CD4-positive, alpha-beta T cell (primary cell): ENCODE measurements around the gene SYPL2. TPM values are rescaled to one million over a fixed set of nuclear protein-coding genes. Genes with fewer than 3 reads are reported as not detected.

Experiments
- ATAC-seq: fragments of 200-7000 bp; cut with Tn5 transposase; one replicate; pipeline ENCODE4 v1.10.0; 2022; ENCODE audit warnings: mild to moderate bottlenecking; ENCODE audit not compliant: poor library complexity
- CTCF ChIA-PET: fragments of 350-600 bp; sonication (Branson Sonifier 250); formaldehyde crosslinking; loops from one replicate; lab custom pipeline; 2021; ENCODE audit warnings: antibody characterized with exemption, inconsistent platforms; lab: Charles Lee
- POLR2A ChIA-PET: fragments of 350-600 bp; sonication (Branson Sonifier 250); formaldehyde crosslinking; loops from one replicate; lab custom pipeline; 2021; ENCODE audit warnings: antibody characterized with exemption, inconsistent platforms; lab: Charles Lee
- DNase-seq, 14 experiments: peaks; one replicate each; pipeline ENCODE4 v3.0.0-alpha.2; 2013 to 2020; ENCODE audit warnings: mixed read lengths in 2 of 14
- H3K27ac ChIP-seq, 2 donors: one replicate each; pipeline versions ENCODE4 v1.5.1 to v1.7.0; 2013; ENCODE audit warnings: low read length in 2 of 2, low read depth in 1 of 2, mild to moderate bottlenecking in 1 of 2
- H3K27me3 ChIP-seq, 2 experiments: 1 replicate in 1 of 2; 2 replicates in 1 of 2; pipeline versions ENCODE4 v1.6.1 to v1.7.0; 2013; ENCODE audit warnings: low read length in 2 of 2, control low read depth in 1 of 2, mild to moderate bottlenecking in 1 of 2, moderate library complexity in 1 of 2; ENCODE audit not compliant: insufficient read depth in 2 of 2, control insufficient read depth in 1 of 2
- H3K36me3 ChIP-seq: one replicate; pipeline ENCODE4 v1.6.1; 2013; ENCODE audit warnings: low read length, control low read depth; ENCODE audit not compliant: insufficient read depth
- H3K4me1 ChIP-seq: one replicate; pipeline ENCODE4 v1.6.1; 2013; ENCODE audit warnings: low read length, control low read depth; ENCODE audit not compliant: insufficient read depth
- H3K4me3 ChIP-seq: one replicate; pipeline ENCODE4 v1.5.1; 2013; ENCODE audit warnings: mild to moderate bottlenecking, low read length, moderate library complexity
- H3K9me3 ChIP-seq, 2 experiments: 1 replicate in 1 of 2; 2 replicates in 1 of 2; pipeline versions ENCODE4 v1.6.1 to v1.7.0; 2013; ENCODE audit warnings: low read length in 2 of 2, mild to moderate bottlenecking in 2 of 2, control low read depth in 1 of 2, moderate library complexity in 1 of 2; ENCODE audit not compliant: control insufficient read depth in 1 of 2, insufficient read depth in 1 of 2
- H3K27ac Mint-ChIP-seq: one replicate; pipeline ENCODE4 v1.8.0; 2020; ENCODE audit warnings: mixed read lengths
- H3K27me3 Mint-ChIP-seq: one replicate; pipeline ENCODE4 v1.8.0; 2021; ENCODE audit warnings: mixed read lengths
- H3K36me3 Mint-ChIP-seq: one replicate; pipeline ENCODE4 v1.8.0; 2021; ENCODE audit warnings: low read depth, mixed read lengths
- H3K4me1 Mint-ChIP-seq: one replicate; pipeline ENCODE4 v1.8.0; 2021; ENCODE audit warnings: low read depth, mixed read lengths
- H3K4me3 Mint-ChIP-seq: one replicate; pipeline ENCODE4 v1.8.0; 2020; ENCODE audit warnings: mild to moderate bottlenecking, mixed read lengths
- H3K9me3 Mint-ChIP-seq: one replicate; pipeline ENCODE4 v1.8.0; 2020; ENCODE audit warnings: mixed read lengths
- intact Hi-C, 2 experiments: fragments of 100-400 bp; cut with DNase I in 1 of 2; cut with micrococcal nuclease in 1 of 2; formaldehyde crosslinking; loops; one replicate each; pipeline versions ENCODE4 v1.15.1 to v1.9.0; 2023 to 2025; cut with DNase I, micrococcal nuclease
- total RNA-seq, 174 experiments: library from RNA in 2 of 174; stranded (reverse) in 2 of 174; gene quantifications; one replicate each; pipeline ENCODE4 v1.2.3 and lab custom pipeline; 2021 to 2026
- TF ChIP-seq, protein P1 (sequence below): fragments of 200-600 bp; IDR thresholded peaks from one replicate; pipeline ENCODE4 v1.8.0; 2022; ENCODE audit warnings: antibody characterized with exemption, mild to moderate bottlenecking

Gene SYPL2
- total RNA-seq, 2 experiments from 2014 or later: not detected

DNA sequence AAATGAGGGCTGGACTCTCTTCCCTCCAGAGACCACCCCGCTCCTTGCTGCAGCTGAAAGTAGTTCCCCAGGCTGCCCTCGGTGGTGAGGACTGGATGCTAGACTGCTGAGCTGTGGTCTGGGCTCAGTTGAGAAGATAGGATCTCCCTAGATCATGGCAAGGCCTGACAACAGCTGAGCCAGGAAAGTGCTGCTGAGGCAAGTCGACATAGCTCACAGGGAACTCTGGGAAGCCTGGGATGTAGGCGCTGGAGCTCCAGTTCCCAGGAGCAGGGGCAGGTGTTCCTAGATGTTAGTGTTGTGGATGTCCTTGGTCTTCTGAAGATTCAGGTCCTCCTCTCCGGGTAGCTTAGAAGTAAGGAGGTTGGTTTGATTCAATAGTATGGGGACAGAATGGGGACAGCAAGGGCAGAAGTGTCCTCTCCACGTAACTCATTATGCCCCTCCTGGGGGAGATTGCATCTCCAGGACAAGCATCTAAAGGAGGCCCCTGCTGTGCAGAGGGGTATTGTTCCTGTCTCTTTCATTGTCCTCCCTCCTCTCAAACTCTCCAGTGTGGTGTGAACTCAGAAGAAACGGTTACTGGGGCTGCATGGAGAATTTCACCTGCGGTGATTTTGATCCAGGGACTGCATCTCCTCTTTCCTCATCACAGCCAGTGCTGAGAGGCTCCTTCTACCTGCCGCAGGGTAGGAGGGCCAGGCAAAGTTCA lies 31.3 kb downstream of the SYPL2 start:
- ChIA-PET POLR2A (interaction anchor here (0.7 to 22.6 kb wide), 5 partner anchors 12 to 283 kb away, joined by 3 to 318 read pairs (median 7); partner anchors contain the start of genes AMIGO1 and ATXN7L2), CTCF (interaction anchor here (3.0 to 24.2 kb wide), 2 partner anchors 12 to 33 kb away, joined by 20 to 474 read pairs; partner anchors contain the start of gene AMIGO1)
- no peak for DNase-seq
- peak overlapping the region; percentile 95 for H3K27ac Mint-ChIP-seq
- Histone ChIP-seq H3K4me3 (no peak overlapping the region), H3K27me3 (no peaks in the 10 kb centered on the region), H3K9me3 (no peaks in the 10 kb centered on the region), H3K4me1 (peaks cover 93% of the 10 kb centered on the region), H3K27ac (peak overlapping the region; percentile 2 to 49), H3K36me3 (peaks cover 51% of the 10 kb centered on the region)
- peaks cover 84% of the 10 kb centered on the region for H3K4me1 Mint-ChIP-seq
- TF ChIP-seq, protein P1, sequence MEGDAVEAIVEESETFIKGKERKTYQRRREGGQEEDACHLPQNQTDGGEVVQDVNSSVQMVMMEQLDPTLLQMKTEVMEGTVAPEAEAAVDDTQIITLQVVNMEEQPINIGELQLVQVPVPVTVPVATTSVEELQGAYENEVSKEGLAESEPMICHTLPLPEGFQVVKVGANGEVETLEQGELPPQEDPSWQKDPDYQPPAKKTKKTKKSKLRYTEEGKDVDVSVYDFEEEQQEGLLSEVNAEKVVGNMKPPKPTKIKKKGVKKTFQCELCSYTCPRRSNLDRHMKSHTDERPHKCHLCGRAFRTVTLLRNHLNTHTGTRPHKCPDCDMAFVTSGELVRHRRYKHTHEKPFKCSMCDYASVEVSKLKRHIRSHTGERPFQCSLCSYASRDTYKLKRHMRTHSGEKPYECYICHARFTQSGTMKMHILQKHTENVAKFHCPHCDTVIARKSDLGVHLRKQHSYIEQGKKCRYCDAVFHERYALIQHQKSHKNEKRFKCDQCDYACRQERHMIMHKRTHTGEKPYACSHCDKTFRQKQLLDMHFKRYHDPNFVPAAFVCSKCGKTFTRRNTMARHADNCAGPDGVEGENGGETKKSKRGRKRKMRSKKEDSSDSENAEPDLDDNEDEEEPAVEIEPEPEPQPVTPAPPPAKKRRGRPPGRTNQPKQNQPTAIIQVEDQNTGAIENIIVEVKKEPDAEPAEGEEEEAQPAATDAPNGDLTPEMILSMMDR: no peak
- H3K9me3 Mint-ChIP-seq: no peaks in the 10 kb centered on the region
- intact Hi-C loops: no loop called here
- peak overlapping the region; percentile 63 for H3K4me3 Mint-ChIP-seq
- H3K27me3 Mint-ChIP-seq: no peaks in the 10 kb centered on the region
- no peak for ATAC-seq
- H3K36me3 Mint-ChIP-seq: peaks cover 63% of the 10 kb centered on the region

DNA sequence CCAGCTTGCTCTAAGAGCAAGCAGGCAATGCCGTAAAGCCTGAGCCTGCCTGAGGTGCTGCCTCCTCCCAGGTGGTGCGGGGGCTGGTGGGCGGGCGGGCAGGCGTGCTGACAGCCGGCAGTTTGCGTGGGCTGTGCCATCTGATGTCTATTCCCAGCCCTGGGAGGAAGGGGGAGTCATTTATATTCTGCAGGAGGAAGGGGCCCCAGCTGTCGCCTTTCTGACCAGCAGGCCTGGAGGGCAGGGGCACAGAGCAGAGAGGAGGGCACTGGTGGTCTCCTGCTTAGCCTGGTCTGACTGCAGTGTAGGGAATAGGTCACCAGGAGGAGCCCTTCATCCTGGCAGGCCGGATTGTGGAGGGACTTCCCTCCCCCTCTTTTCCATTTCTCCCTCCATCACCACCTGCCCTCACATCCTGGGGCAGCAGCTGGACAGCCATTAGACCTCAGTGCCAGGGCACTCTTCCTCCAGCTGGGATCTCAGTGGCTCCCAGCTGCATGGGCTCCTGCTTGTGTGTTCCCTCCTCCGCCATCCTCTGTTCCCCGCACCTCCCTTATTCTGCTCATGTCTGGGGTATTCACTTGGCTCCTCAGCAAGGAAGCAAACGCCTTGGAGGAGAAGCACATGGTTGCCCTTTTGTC lies 31.9 kb downstream of the SYPL2 start:
- H3K9me3 ChIP-seq: no peaks in the 10 kb centered on the region
- H3K27ac Mint-ChIP-seq: peak overlapping the region; percentile 95
- ChIA-PET CTCF (interaction anchor here (0.7 to 24.2 kb wide), 6 partner anchors 8 to 100 kb away, joined by 3 to 474 read pairs (median 6); partner anchors contain the start of gene AMIGO1), POLR2A (interaction anchor here (0.9 to 22.6 kb wide), 4 partner anchors 11 to 142 kb away, joined by 3 to 318 read pairs (median 26); partner anchors contain the start of genes AMIGO1 and ATXN7L2)
- ATAC-seq (no peak), DNase-seq (peak in 7 of 14 experiments; percentile 20 to 62 (median 36))
- peaks cover 68% of the 10 kb centered on the region for H3K36me3 Mint-ChIP-seq
- H3K27me3 ChIP-seq: no peaks in the 10 kb centered on the region
- peaks cover 91% of the 10 kb centered on the region for H3K4me1 Mint-ChIP-seq
- TF ChIP-seq, protein P1: peak; percentile 66
- H3K9me3 Mint-ChIP-seq: no peaks in the 10 kb centered on the region
- H3K36me3 ChIP-seq: peaks cover 51% of the 10 kb centered on the region
- H3K4me1 ChIP-seq: peaks cover 98% of the 10 kb centered on the region
- H3K27me3 Mint-ChIP-seq: no peaks in the 10 kb centered on the region
- peak overlapping the region; percentile 63 for H3K4me3 Mint-ChIP-seq
- H3K4me3 ChIP-seq: no peak overlapping the region
- intact Hi-C loops: no loop called here
- H3K27ac ChIP-seq: peak overlapping the region in 1 of 2 donors; percentile 49

DNA sequence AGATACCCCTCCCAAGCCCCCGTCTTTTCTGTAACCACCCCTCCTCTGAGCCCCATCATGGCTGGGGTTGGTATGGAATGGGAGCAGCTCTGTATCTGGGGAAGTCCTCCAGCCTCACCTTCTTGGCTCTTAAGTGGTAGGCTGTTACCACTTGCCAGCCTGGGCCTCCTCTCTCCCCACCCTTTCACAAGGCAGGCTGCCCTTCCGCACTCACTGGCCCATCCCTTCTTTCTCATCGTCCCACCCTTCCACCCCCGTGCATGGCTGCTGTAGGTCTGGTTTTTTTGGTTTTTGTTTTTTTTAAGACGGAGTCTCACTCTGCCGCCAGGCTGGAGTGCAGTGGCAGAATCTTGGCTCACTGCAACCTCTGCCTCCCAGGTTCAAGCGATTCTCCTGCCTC lies 32.7 kb downstream of the SYPL2 start:
- Mint-ChIP-seq H3K9me3 (no peaks in the 10 kb centered on the region), H3K27me3 (no peaks in the 10 kb centered on the region), H3K27ac (peak overlapping the region; percentile 95), H3K4me3 (peak overlapping the region; percentile 20), H3K4me1 (peaks cover 93% of the 10 kb centered on the region), H3K36me3 (peaks cover 69% of the 10 kb centered on the region)
- Histone ChIP-seq H3K9me3 (no peaks in the 10 kb centered on the region), H3K36me3 (peaks cover 51% of the 10 kb centered on the region), H3K27ac (peak overlapping the region; percentile 90 to 94), H3K4me3 (no peak overlapping the region), H3K27me3 (no peaks in the 10 kb centered on the region), H3K4me1 (peaks cover 99% of the 10 kb centered on the region)
- TF ChIP-seq, protein P1: no peak
- DNase-seq (no peak), ATAC-seq (no peak)
- CTCF ChIA-PET: interaction anchor here (0.7 to 24.2 kb wide), 6 partner anchors 8 to 101 kb away, joined by 3 to 474 read pairs (median 6); partner anchors contain the start of gene AMIGO1
- intact Hi-C loops: no loop called here
- POLR2A ChIA-PET: interaction anchor here (0.9 to 22.6 kb wide), 5 partner anchors 9 to 141 kb away, joined by 3 to 318 read pairs (median 7); partner anchors contain the start of genes AMIGO1 and ATXN7L2
